GM19372 (cell line): ENCODE data around the gene RYR3.

Experiments used
- ATAC-seq: cut with Tn5 transposase; IDR thresholded peaks from one replicate; pipeline ENCODE4 v1.9.1; 2021; ENCODE audit warnings: mild to moderate bottlenecking, low read depth, moderate library complexity; ENCODE audit not compliant: unreplicated experiment

The RYR3 gene

GRCh38 chr15:33494306-33494705 lies 183.5 kb downstream of the RYR3 start:
- no peak for ATAC-seq

- ATAC-seq: no peak
Measured at GRCh38 chr15:33500432-33501195, 189.8 kb downstream of the RYR3 start.

DNA sequence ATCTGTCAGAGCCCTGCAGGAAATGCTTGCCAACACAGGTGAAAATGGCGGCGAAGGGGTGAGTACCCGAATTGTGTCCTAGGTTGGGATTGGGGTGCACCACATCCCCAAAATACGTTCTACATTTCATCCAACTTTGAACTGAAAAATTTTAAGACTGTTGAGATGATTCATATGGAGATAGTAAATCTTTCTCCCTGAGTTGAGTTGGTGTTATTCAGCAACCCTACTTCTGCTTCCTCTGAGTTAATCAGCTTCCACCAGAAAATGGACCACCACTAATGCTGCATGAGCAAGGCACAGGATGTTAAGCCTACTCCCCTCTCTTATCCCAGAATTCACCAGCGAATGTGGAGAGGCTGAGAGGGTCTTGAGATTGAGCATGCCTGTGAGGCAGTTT lies 192.9 kb downstream of the RYR3 start:
- no peak for ATAC-seq

GRCh38 chr15:33506781-33507296 lies 196.1 kb downstream of the RYR3 start:
- ATAC-seq: no peak

GRCh38 chr15:33508703-33509102 lies 197.9 kb downstream of the RYR3 start:
- no peak for ATAC-seq

GRCh38 chr15:33515121-33515520 lies 204.4 kb downstream of the RYR3 start:
- ATAC-seq: no peak

DNA sequence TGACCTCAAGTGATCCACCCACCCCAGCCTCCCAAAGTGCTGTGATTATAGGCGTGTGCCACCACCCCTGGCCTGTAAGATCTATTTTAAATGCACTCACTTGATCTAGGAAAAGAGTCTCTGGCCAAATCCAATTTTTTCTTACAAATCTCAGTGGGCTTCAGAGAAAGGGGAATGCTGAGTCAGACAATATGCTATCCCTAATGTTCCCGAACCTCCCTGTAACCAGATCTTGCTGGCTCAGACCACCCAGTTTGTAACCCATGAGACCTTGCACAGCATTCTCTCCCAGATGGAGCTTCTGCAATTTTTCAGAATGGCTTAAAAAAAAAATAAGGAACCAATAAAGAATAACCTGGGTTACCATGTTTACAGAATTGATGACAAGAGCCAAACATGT lies 205.8 kb downstream of the RYR3 start:
- ATAC-seq: no peak

- ATAC-seq: no peak
Measured at GRCh38 chr15:33517944-33518343, 207.2 kb downstream of the RYR3 start.

- ATAC-seq: no peak
Measured at GRCh38 chr15:33518421-33518820, 207.7 kb downstream of the RYR3 start.

DNA sequence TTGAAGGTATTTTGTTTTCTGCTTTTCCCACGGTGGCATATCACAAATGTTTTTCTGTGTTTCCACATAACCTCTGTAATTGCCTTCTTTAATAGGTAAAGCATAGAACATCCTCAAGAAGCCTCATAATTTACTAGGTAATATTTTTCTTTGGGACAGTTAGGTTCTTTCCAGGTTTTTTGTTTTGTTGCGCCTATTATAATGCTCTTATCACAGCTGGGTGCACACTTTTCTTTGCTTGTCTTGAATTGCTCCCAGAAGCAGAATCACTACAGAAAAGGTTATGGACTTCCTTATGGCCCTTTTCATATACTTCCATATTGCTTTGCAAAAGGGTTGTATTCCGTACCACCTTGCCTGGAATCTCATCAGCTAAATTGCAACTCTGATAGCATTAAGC lies 213.5 kb downstream of the RYR3 start:
- no peak for ATAC-seq

DNA sequence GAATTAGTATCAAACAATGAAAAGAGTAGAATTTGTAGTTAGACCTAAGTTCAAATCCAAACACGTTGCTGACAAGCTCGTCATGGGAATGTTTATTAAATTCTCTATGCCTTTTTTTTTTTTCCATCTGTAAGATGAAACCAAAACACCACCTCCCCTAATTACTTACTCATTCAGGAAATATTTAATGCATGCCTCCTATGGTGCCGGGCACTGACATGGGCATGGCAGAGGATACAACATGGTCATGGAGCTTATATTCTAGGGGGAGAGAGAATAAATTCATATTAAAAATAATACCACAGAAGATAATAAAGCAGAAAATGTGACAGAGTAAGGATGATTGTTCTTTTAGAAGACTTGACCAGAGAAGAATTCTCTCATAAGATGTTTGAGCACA lies 215.8 kb downstream of the RYR3 start:
- no peak for ATAC-seq

- ATAC-seq: no peak
Measured at GRCh38 chr15:33533197-33533596, 222.4 kb downstream of the RYR3 start.

GRCh38 chr15:33534642-33535041 lies 223.9 kb downstream of the RYR3 start:
- ATAC-seq: no peak

GRCh38 chr15:33535135-33535534 lies 224.4 kb downstream of the RYR3 start:
- no peak for ATAC-seq

- no peak for ATAC-seq
Measured at GRCh38 chr15:33539825-33540573, 229.2 kb downstream of the RYR3 start.

- no peak for ATAC-seq
Measured at GRCh38 chr15:33543957-33544356, 233.2 kb downstream of the RYR3 start.

- no peak for ATAC-seq
Measured at GRCh38 chr15:33545866-33546265, 235.1 kb downstream of the RYR3 start.

DNA sequence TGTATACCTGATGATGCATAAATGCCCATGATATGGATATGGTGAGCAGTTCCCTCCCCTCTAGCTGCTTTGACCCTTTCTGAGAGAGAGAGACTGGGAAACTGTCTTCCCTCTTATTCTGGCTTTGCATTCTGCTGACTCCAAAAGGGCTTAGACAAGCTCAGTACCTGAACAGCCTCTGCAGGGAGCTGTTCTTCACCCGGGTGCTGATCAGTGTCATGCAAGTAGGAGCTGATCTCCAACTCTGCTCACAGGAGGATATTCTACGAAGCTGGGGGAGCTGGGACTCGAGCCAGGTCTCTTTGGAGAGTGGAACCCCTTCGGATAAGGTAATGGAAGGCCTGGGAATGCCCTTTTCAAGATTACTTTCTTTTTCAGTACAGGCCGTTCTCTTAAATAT lies 237.1 kb downstream of the RYR3 start:
- ATAC-seq: no peak

- ATAC-seq: no peak
Measured at GRCh38 chr15:33551860-33552259, 241.1 kb downstream of the RYR3 start.

- ATAC-seq: no peak
Measured at GRCh38 chr15:33553157-33553556, 242.4 kb downstream of the RYR3 start.

DNA sequence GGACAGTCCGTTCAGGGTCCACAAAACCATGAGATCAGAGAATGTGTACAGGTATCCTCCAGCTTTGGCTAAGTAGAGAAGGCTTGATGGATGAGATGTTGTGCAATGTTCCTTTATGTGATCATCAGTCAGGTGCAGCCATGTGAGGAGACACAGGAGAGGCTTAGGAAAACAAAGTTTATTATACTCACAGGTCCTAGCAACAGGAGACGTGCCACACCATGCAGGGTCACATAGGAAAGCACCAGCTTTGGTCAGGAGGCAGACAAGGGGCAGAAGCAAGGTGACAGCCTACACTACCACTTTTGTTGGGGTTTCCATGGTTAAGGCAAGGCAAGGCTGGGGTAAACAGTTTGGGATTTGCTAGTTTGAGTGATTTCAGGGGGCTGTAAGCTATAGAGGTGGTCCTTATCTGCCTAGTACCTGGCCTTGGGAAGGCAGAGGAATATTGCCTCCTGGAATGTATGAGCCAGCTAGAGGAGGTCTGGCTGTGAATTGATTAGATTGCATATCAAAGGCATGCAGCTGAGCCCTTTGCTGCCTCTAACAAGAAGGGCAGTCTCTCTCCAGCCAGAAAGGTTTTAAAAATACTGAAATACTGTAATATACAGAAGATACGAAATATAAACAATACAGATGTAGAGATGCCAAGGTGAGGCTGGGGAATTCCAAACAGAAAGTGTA lies 248.6 kb downstream of the RYR3 start:
- ATAC-seq: no peak
